Measurements from ENCODE around the gene PCNT.

GRCh38 chr21:46399686-46400085 lies 75.7 kb downstream of the PCNT start:
- TF ChIP-seq, protein P1, sequence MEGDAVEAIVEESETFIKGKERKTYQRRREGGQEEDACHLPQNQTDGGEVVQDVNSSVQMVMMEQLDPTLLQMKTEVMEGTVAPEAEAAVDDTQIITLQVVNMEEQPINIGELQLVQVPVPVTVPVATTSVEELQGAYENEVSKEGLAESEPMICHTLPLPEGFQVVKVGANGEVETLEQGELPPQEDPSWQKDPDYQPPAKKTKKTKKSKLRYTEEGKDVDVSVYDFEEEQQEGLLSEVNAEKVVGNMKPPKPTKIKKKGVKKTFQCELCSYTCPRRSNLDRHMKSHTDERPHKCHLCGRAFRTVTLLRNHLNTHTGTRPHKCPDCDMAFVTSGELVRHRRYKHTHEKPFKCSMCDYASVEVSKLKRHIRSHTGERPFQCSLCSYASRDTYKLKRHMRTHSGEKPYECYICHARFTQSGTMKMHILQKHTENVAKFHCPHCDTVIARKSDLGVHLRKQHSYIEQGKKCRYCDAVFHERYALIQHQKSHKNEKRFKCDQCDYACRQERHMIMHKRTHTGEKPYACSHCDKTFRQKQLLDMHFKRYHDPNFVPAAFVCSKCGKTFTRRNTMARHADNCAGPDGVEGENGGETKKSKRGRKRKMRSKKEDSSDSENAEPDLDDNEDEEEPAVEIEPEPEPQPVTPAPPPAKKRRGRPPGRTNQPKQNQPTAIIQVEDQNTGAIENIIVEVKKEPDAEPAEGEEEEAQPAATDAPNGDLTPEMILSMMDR (IDR thresholded peaks at IDR 0.05) = no peak
- TF ChIP-seq POLR2AphosphoS5 (IDR thresholded peaks at IDR 0.05) = no peak

Data from breast epithelium (tissue), 3 donors.